DND-41 (cell line): ENCODE data around the gene PIK3CD.

Experiments used
- CTCF ChIP-seq: IDR thresholded peaks from 2 replicates; pipeline ENCODE4 v1.5.1; 2012; ENCODE audit warnings: borderline replicate concordance, low read length, moderate library complexity, mild to moderate bottlenecking; ENCODE audit not compliant: poor library complexity, severe bottlenecking; ENCODE audit errors: extremely low read depth
- EZH2 ChIP-seq: IDR thresholded peaks from 3 replicates; pipeline ENCODE4 v1.6.1; 2012; ENCODE audit warnings: borderline replicate concordance, low read depth, mild to moderate bottlenecking, moderate library complexity, low read length, inconsistent platforms; ENCODE audit not compliant: severe bottlenecking

GRCh38 chr1:9703681-9704080, 52.1 kb downstream of the PIK3CD start:
- TF ChIP-seq CTCF = no peak
- no peak for TF ChIP-seq EZH2
